GM10266 (cell line): ENCODE results near the gene MAP4.
"Not testable (repeated sequence)": the region's sequence is repeated elsewhere in the genome, so short reads cannot be mapped to it uniquely, and the experiment has no call there.

Experiments
- DNase-seq: peaks from one replicate; pipeline ENCODE4 v3.0.0; 2012; ENCODE audit errors: extremely low spot score
- TF ChIP-seq, protein P1 (sequence below): IDR thresholded peaks from 2 replicates; pipeline ENCODE4 v1.5.1; 2012; ENCODE audit warnings: mild to moderate bottlenecking, low read depth; ENCODE audit not compliant: control insufficient read depth, insufficient read depth; ENCODE audit errors: missing control alignments

MAP4 gene

DNA sequence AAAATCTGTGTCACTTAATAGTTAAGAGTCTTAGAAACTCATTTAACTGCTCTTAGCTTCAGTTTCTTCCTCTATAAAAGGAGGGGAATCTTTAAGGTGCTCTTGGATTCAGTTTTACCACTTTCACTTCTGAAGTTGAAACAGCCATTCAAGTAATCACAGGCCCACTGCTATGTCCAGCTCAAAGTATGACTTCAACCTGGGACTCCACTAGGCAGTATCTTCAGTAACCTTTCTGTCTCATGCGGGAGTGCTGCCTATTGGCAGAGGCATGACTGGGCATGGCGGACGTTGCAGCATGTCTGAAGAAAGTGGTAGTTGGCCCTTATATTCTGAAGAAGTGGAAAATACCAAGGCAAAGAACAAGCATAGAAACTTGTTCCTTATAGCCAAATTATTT, 121.0 kb downstream of the MAP4 start:
- DNase-seq, result no peak
- TF ChIP-seq, protein P1, sequence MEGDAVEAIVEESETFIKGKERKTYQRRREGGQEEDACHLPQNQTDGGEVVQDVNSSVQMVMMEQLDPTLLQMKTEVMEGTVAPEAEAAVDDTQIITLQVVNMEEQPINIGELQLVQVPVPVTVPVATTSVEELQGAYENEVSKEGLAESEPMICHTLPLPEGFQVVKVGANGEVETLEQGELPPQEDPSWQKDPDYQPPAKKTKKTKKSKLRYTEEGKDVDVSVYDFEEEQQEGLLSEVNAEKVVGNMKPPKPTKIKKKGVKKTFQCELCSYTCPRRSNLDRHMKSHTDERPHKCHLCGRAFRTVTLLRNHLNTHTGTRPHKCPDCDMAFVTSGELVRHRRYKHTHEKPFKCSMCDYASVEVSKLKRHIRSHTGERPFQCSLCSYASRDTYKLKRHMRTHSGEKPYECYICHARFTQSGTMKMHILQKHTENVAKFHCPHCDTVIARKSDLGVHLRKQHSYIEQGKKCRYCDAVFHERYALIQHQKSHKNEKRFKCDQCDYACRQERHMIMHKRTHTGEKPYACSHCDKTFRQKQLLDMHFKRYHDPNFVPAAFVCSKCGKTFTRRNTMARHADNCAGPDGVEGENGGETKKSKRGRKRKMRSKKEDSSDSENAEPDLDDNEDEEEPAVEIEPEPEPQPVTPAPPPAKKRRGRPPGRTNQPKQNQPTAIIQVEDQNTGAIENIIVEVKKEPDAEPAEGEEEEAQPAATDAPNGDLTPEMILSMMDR, result no peak

DNA sequence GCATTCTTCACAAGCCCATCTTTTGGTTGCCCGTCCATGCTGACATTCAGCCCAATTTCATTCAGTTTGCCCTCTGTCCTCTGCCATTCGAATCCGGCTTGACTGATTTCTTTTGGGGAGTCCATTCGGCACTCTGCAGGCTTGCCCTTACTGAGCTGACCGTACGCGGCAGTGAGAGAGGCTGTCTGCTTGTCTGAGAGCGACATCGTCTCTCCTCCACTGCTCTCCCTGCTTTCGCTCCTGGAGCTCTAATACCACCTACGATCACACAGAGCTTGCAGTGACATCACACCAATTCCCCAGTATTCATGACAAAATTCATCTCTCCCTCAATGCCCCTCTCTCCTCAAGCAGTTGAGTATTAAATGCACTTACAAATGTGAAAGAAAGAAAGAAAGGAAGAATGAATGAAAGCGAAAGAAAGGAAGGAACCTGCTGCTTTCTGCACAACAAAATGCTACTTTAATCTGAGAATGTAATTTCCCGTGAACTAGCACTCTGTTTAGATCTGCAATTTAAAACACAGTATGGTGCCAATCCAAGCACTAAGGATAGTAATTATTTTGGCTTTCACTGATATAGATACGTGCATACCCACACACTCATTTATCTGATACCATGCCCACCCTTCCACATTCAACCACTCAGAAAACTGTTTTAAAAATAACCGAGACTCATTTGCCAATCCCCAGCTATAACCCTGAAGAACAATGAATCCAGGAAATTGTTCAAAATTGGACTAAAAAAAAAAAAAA, 123.8 kb downstream of the MAP4 start:
- TF ChIP-seq, protein P1, result no peak
- DNase-seq, result no peak

DNA sequence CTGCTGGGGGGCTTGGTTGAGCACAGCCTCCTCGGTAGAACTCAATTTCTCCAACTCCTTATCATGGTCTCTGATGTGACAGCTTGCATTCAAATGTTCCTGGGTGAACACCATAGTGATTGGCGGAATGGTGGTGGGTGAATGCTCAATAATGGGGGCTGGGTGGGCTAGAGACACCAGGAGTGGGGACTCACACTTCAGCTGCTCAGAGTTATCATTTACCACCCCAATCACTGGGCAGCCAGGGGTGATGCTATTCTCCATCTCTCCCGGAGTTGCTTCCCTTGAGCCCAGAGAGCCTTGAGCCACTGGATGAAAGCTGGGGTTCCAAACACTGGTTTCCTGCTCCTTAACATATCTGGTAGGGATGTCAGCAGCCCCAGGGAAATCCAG, 124.6 kb downstream of the MAP4 start:
- DNase-seq, result no peak

DNA sequence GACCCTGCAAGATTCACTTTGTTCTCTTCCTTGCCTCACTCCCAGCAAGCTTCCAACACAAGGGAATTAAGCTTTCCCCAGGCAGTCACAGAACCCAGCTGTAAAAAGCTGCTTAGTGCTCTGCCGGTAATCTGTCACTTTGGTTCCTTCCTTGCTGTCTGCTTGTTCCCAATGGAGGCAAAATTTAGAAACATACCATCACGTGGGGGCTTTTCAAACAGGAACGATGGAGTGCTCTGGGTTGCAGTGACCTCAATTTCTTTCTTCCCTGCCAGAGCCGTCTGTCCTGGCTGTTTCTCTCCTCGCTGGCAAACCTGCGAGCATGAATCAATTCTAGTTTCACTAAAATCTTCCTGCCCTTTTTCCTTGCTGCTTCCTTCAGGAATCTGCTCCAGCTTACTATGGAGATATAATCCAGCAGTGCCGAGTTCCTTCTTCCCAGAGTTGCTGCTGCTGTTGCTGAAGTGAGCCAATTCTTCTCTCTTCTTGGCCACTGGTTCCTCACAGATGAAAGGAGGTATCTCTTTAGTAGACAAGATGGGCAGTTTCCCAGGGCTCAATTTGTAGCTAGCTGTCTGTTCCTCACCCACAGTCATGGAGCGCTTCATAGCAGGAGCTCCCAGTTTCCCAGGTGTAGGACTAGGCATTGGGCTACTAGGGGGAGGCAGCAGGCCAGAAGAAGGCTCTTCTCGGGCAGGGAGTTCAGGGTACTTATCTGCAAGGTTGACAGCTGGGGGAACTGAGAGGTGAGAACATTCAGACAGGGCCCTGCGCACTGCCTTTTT, 125.2 kb downstream of the MAP4 start:
- no peak for DNase-seq
- TF ChIP-seq, protein P1, result no peak

More for the DNA sequence above, 124.6 kb downstream of the MAP4 start:
- TF ChIP-seq, protein P1, result no peak

DNA sequence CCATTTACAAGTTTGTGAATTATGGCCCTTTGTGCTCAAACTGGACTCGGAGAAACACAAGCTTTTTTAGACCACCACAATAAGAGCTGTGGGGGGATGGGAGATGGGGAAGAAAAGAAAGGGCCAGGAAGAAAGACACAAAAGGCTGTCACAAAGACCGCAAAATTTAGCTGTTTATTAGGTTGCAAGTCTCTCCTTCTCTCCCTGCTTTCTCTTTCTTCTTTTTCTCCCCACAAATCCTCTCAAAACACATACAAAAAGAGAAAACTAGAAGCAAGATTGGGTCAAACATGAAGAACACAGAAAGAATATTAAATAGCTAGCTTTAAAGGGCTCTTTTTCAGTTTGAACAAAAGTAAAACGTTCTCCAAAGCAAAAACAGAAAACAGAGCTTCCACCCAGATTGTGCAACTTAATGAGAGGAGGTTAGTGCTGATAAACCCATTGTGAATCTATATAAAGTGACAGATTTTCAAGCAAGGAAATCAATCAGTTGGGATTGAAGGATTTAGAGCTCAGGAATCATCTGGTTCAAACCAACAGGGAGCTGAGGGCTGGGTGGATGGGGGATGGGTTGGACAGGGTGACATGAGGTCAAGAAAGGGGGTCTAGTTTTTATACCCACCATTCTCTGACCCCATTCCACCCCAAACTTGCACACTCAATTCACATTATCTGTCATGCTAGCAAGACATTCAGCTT, 125.9 kb downstream of the MAP4 start:
- no peak for DNase-seq
- TF ChIP-seq, protein P1, result no peak

DNA sequence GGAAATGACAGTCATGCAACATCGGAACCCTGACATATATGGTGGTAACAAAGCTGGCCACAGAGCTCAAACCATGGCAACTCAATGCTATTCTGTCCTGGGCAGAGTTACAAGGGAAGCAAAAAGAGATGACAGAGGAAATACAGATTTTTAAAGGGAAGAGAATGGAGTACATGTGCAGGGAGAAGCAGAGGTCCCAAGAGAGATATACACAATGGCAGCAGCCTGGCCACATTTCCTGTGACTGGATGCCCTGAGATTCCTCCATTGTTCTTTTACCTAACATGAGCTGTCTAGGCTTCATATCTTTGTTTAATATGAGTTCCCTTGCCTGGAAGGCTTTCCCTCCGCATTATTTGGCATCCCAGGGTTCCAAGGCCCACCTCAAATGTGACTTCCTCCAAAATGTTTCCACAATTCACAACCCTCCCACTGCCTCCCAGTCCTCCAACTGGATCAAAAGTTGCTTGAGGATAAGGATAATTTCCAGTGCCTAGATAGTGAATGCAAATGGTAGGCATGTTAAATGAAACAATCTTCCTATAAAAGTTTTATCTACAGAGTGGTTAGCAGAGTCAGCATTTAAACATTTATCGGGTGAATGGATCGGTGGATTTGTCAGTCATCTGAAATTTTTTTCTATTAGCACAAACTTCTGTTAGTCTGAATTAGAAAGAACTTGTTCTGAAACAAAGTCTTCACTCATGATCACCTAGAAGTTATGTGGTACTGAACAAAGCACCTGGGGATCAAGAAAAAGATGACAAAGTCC, 127.0 kb downstream of the MAP4 start:
- DNase-seq, result no peak
- TF ChIP-seq, protein P1, result no peak

DNA sequence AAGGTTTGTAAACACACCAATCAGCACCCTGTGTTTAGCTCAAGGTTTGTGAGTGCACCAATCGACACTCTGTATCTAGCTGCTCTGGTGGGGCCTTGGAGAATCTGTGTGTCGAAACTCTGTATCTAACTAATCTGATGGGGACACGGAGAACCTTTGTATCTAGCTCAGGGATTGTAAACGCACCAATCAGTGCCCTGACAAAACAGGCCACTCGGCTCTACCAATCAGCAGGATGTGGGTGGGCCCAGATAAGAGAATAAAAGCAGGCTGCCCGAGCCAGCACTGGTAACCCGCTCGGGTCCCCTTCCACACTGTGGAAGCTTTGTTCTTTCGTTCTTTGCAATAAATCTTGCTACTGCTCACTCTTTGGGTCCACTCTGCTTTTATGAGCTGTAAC, 128.2 kb downstream of the MAP4 start:
- not testable (repeated sequence) for DNase-seq
